OCI-M2 (cell line): ENCODE measurements around the gene PRICKLE2.
"Not testable (repeated sequence)": the region's sequence is repeated elsewhere in the genome, so short reads cannot be mapped to it uniquely, and the experiment has no call there.

Experiments
- DNase-seq: peaks from one replicate; lab custom pipeline; 2025; ENCODE audit not compliant: unreplicated experiment; lab: John Stamatoyannopoulos, UW

The PRICKLE2 gene

DNA sequence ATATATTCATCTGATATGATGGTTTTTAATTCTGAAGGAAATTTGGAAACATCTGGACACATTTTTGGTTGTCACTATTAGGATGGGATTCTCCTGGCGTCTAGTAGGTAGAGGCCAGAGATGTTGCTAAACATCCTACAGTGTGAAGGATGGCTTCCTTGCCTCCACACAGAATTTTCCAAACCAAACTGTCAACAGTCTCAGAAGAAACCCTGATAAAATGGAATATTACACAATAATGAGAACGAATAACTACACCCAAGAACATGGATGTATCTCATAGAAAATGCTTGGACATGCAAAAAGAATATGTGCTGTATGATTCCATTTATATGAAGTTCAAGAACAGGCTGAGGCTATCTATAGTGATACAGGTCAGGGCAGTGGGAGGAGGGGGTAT is 122.1 kb downstream of the PRICKLE2 start:
- DNase-seq = no peak

DNA sequence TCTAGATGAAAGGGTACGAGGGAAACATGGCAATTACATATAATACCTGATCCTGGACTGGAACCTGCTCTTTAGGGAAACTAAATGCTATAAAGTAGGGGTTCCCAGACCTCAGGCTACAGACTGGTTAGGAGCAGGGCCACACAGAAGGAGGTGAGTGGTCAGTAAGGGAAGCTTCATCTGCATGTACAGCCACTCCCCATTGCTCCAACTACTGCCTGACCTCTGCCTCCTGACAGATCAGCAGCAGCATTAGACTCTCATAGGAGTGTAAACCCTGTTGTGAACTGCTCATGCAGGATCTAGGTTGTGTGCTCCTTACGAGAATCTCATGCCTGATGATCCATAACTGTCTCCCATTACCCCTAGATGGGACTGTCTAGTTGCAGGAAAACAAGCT is 123.1 kb downstream of the PRICKLE2 start:
- DNase-seq = no peak

DNA sequence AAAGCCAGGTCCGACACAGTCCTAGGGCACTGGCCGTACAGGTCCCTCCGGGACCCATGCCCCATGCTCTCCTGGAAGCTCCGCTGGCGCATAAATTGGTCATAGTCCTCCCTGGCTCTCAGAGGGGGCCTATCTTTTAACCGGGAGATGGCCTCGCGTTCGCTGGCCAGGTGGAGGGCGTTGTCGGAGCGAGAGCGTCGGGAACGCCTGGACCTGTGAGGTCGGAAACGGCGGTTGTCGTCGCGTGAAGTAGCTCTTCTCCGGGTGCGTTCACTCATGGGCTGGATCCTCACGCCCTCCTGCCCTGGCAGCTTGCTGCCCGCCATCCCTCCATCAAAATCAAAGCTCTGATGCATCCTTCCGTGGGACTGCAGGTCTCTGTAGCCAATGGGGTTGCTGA is 126.0 kb downstream of the PRICKLE2 start:
- no peak for DNase-seq

DNA sequence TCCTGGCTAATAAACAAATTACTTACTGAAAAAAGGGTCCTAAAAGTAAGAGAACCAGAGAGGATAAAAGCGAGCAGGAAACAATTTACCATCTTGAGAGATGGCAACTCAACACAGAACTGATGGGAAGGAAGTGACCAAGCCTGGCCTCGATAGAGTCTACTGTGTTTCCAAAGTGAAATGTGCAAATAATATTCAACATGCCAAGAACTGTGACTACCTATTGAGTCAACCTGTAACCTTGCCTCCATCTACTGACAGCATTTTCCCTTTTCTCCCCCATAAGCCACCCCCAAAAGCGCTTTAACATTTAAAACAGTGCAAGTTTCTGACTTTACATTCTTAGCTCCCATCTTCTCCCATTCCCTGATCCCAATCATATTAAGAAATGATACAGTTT is 126.6 kb downstream of the PRICKLE2 start:
- DNase-seq = no peak

DNA sequence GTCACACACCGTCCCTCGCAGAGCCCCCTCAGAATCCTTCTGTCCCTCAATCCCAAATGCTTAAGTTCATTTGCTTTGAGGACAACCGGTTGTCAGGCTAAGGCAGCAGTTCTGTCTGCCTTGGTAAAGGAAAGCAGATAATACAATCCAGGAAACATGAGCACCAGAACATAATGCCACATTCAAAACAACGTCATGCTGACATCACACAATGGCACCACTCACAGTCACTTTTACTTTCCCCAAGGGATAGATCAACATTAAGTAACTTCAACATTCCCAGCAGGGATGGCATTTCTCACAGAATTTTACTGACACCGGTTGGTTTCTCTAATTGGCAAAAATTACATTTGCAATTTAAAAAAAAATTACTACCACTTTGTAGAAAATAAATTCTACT is 127.3 kb downstream of the PRICKLE2 start:
- DNase-seq = no peak

DNA sequence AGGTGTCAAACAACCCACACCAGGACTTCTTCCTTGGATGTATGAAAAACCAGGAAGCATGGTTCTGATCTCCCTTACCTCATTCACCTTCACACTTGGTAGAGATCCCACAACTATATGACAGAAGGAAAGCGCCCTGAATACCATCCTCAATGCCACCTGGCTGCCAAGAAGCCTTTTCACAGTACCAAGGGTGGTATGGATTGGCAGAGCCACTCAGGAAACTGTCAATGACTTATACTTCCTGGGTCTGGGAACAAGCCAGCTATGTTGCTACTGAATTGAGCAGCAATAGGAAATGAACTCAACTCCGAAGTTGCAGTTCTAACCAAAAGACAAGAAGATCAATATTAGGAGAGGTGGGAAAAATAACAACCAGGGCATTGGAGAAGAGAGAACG is 129.5 kb downstream of the PRICKLE2 start:
- DNase-seq = no peak

DNA sequence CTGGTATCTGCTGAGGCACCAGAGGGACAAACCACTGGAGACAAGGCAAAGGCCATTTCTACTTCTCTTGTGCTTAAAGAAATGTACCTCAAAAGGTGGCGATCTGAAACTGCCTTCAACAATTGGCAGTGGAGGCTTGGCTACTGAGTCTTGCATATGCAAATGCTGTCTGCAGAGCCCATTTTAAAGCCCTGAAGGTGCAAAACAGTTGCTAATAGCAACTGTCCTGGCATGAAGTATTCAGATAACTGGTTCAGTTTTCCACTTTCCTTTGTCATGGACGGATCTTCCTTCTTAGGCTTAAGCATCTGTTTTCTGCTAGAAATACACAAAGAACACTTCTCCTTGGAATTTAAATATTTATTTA is 130.6 kb downstream of the PRICKLE2 start:
- no peak for DNase-seq

DNA sequence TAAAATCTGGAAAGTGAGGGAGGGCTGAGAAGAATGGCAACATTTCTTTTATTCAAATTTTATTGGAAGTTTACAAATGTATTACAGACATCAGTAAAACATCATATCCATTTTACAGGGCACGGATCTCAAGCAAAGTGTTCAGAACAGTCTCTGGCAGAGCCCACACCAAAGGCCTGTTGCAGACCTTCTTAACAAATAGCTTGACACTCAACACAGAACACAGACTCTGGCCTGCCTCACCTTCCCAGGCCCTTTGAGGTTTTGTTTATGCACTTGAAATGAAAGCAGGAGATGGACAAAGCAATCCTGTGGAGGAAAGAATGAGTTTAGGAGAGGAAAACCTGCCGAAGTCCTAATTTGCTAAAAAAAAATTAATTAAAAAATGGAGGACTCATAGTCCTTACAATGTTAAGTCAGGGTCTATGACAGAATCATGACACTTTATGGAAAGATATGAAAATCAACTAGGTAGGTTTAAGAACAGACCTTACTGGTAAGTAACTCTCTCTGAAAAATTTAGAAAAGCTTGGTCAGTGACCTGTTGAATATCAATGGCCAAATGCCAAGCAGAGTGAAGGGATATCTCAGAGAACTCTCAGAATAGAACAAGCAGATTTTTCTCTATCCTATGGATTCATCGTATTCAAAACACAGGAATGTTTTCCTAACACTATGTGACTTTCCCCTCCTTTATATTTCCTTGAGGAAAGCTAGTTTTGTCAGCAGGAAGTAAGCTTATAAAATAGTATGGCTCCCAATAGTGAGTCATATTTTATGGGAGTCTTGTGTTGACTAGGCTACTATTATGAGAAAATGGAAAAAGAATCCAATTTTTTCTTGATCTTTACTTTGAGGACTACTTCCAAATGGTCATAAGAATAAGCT is 131.2 kb downstream of the PRICKLE2 start:
- no peak for DNase-seq

DNA sequence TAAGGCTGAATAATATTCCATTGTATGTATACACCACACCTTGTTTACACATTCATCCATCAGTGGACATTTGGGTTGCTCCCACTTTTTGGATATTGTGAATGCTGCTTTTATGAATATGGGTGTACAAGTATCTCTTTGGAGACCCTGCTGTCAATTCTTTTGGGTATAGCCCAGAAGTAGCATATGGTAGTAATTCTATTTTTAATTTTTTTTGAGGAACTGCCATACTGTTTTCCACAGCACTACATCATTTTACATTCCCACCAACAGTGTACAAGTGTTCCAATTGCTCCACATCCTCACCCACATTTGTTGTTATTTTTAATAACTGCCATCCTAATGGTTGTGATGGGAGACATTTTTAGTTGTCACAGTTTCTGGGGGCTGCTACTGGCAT is 132.1 kb downstream of the PRICKLE2 start:
- no peak for DNase-seq

DNA sequence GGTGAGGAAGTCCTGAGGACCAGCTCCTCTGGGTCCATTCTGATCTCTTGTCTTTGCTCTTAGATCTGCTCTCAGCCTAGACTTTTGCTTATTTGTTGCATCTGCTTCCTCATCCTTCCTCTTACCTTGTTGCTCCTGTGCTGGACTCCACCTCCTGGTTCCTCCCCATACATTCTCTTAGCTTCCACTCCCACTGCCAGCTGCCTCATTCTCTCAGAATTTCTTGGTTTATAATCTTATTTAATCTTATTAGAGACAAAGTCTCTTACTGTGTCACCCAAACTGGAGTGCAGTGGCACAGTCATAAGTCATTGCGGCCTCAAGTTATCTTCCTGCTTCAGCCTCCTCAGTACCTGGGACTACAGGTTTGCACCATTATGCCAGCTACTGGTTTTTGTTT is 133.8 kb downstream of the PRICKLE2 start:
- DNase-seq = no peak

DNA sequence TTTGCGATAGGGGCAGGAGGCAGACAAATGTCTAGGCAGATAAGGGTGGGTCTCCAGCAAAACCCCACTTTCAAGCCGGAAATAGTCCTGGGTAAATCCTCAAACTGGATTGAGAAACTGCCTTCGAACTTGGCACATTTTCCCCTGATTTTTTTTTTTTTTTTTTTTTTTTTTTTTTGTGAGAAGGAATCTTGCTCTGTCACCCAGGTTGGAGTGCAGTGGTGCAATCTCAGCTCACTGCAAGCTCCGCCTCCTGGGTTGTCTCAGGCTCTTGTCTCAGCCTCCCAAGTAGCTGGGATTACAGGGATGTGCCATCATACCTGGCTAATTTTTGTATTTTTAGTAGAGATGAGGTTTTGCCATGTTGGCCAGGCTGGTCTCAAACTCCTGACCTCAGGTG is 135.9 kb downstream of the PRICKLE2 start:
- DNase-seq = not testable (repeated sequence)

DNA sequence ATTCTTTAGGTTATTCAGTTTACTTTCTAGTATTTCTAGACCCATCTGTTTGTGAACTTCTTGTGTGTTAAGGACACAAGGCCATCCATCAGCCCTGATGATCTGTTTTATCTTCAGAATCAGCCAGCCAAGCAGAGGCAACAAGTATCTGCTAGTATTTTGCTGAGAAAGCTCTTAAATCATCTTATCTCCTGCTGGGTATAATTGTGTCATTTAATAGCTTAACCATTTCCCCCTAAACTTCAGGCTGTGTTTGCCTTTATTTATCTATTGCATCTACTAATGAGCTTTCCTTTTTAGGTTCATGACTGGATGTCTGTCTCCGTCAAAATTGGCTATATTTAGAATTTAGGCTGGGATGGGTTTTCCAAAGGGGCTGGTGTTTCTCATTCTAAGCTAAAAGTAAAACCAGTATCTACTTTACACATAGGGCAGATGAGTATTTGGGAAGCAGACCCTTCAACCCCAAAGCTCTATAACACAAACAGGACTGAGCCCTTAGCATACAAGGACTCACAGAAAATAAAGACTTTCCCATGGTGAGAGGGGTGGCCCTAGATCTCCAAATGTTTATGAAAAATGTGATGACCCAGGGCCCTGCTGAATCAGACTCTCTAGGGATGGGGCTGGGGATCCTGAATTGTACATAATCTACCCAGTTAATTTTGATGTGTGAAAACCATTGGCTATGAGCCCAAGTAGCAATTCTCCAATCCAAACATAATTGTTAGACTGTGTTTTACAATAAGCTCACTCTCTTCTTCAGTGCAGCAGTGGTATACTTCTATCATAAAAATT is 136.7 kb downstream of the PRICKLE2 start:
- DNase-seq = no peak

DNA sequence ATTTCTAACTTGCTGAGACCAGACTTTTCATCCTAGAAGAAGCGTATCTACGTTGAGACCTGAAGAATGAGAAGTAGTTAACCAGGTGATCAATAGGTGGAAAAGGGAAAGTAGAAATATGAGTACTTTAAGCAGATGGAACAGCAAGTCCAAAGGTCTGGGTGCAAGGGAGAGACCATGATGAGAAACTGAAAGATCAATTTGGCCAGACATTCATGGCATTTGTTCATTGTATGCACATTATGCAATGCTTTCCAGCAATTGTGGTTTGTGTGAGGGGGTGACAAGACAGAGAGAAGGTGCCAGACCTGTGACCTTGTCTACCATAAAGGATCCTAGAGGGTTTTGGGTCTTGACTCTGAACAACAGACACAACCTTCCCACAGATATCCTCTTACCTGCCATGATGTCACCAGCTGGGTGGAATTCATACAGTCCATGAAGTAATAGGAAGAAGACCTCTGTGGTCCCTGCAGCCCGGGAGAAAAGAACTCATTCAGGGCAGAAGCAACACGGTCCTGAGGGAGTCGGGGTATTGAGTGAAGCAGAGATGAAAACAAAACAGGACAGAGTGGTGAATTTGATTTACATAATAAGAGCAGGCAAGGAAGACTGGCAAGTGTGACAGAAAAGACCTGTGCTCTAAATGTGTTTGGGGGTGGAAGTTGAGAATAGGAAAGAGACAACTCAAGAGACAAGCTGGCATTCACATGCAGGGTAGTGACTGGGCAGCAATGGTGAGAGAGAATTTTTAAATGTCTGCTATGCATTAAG is 138.6 kb downstream of the PRICKLE2 start:
- no peak for DNase-seq

DNA sequence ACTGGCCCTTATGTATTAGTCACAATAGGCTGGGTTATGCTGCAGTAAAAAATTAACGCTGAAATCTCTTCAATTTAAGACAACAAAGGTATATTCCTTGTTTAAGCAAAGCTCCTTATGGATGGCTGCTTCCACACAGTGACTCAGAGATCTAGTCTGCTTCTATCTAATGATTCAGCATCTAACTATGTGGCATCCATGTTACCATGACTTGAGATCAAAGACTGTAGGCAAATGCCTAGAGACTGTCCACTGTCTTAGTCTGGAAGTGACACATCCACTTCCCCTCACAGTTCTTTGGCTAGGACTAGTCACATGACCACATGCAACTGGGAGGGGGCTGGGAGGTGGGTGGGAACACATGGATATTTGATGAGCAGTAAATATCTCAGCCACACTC is 140.6 kb downstream of the PRICKLE2 start:
- DNase-seq = no peak

DNA sequence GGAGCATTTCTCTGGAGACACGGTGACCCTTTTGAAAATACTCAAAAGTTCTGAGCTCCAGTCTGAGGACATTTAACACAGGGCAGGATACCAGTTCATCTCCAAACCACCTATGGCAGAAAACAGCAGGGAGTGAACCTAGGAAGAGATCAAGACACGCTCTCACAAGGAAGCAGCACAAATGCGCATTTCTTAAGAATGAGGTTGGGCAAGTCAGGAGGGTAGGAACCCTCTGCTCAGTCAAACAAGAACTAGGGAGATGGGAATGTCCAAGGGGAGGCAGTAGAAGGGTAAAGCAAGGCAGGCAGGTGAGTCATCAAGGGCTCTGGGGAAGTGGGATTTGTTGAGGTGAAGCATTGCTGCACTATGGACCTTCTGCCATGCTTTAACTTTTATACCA is 141.7 kb downstream of the PRICKLE2 start:
- no peak for DNase-seq

DNA sequence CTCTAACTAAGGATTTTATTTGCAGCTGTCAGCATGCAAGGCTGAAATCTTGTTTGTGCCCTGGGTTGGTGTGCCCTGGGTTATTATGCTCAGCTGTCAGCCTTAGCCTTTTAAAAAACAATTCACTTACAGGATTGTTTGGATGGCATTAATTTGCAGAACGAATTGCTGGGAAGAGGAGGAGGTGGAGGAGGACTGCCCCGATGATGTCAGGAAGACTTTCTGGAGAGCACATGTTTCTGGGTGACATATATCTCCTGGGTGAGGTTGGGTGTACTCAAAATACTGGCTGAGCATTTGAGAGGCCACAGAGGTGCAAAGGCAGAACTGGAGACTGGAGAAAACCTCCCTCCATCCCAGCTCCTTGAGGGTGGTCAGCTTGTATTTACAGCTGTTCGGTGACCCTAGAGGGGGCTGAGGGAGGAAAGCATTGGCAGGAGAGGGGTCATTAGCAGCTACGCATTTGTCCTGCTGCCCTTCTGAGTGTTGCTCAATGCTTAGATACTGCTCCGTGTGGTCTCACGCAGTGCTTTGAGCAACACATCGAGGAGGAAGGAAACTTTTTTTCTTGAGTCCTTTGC is 142.2 kb downstream of the PRICKLE2 start:
- DNase-seq = no peak

DNA sequence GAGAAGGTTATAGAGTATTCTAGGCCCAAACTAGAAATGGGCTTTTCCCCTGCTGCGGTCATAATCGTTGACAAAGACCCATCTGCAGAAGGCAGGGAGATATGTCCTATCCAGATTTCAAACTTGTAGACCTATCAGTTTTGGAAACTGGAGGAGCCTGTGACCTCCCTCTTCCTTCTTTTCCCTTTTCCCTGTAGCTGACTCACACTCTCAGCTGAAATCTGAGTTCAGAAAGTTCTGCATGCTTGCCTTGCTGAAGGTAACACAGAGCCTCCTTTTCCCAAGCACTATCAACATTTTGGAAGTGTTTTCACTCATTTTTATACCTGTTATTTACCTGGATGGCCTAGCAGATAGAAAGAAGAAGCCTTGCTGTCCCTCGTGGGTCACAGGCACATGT is 142.9 kb downstream of the PRICKLE2 start:
- no peak for DNase-seq

DNA sequence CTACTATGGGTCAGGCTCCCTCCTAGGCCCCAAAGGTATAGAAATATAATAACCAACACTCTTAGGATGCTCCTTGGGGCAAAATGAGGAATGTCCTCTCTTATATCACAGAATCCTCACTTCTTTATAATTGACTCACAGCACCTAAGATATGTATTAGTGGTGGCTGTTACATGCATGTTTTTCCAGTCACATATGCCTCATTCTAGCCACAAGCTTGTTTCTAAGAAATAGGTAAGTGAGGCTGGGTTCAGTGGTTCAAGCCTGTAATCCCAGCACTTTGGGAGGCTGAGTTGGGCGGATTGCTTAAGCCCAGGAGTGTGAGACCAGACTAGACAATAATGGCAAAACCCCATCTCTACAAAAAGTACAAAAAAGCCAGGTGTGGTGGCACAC is 144.0 kb downstream of the PRICKLE2 start:
- DNase-seq = no peak

DNA sequence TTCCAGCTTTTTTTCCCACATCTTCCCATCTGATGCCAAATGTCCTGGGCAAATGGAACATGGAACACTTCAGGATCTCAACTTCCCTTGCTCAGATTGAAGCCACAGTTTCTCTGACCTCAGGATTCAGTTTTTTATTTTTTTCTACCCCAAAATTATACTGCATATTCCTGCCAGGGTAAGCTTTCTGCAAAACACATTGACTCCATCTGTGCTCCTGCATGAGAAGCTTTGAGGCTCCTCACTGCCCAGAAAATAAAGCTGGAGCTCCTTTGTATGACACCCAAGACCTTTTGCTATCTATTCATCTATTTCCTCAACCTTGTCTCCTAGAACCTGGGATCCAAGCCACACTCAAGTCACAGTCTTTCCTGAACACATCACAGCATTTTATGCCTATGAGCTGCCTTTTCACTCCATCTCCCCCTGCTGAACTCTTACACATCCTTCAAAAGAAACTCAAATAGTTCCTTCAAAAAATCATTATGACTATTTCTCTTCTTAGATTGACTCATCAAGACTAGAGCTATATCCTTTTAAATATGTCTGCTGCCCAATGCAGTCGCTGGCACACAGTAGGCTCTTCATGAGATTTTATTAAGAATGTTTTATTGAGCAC is 144.5 kb downstream of the PRICKLE2 start:
- no peak for DNase-seq

DNA sequence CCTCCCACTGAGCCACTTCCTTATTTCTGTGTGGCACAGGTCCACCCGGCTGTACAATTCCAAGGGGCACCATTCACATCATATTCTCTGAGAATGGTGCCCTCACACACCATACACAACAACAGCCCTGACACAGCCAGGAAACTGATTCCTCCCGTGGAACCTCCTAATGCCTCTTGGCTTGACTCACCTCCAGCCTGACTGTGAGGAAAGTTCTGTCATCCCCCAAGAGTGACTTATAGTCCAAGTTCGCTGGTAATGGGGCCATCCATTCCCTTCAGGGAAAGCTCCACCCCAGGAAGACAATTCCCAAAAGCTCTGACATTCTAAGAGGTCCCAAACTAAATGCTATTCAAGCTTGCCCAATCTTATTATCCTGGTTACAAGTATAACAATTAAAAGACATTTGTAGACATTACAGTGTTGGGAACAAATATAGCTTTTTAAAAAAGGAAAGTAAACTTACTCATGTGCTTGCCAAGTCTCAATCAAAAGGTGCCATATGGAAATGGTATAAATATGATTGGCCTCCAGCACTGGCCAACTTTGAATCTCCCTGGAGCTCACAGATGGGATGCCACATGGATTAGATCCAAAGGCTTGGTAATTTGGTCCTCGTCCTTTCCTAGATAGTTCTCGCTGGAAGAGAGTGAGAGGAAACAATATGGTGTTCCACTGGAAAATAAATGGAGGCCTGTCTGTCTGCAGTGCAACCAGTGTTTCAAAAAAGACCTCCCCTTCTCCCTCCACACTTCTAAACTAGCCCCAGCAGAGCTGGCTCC is 145.7 kb downstream of the PRICKLE2 start:
- DNase-seq = no peak
